Measurements from ENCODE around the gene B3GNT9. TPM values are rescaled to one million over a fixed set of nuclear protein-coding genes. Genes with fewer than 3 reads are reported as not detected.

B3GNT9 gene
- total RNA-seq, 4 donors from 2014 or later = 4.1 to 13.1 (median 8.4) TPM

DNA sequence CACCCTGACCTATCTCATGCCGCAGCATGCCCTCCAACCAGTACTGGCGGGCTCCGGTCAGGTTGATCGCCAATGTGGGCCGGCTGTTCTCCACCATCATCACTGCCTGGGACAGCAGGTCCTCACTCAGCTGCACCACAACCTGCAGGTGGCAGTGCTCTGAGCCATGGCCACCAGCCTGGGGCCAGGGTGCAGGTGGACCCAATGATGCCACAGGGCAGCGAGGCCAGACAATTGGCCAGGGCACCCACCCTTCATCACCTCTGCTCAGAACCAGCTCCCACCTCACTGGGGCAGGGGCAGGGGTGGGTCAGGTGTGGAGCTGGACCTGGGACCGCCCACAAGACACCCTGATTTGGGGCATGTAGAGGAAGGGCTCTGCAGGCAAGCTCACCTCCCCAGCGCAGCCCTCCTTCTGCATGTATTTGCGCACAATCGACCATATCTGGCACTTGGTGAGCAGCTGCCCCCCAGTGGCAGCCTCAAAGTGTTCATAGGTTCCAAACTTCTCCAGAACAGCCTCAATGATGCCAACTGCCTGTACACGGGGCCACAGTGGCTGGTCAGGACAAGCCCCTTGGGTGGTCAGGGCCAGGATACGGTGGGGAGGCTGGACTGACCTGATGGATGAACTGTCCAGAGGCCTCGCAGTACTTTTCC, 28.8 kb upstream of the B3GNT9 start:
- peaks cover 0 to 12% (median 0%) of the 10 kb centered on the region in 3 donors for H3K36me3 ChIP-seq
- no peaks in the 10 kb centered on the region for H3K9me3 ChIP-seq
- DNase-seq = no peak
- intact Hi-C loops (cut with DNase I) = no loop called here
- no peaks in the 10 kb centered on the region for H3K27me3 ChIP-seq
- no peak overlapping the region for H3K4me3 ChIP-seq
- peak in 4 of 6 experiments; percentile 9 to 34 (median 20) for TF ChIP-seq CTCF (IDR thresholded peaks at IDR 0.05)
- no peak for TF ChIP-seq POLR2A (IDR thresholded peaks at IDR 0.05)
- 59 to 60% methylated on average over 6 to 8 of the region's 13 CpGs for WGBS, 2 donors
- peak overlapping the region; percentile 74 to 90 (median 84) for H3K27ac ChIP-seq
- peaks cover 39 to 94% (median 59%) of the 10 kb centered on the region in 3 donors for H3K4me1 ChIP-seq

DNA sequence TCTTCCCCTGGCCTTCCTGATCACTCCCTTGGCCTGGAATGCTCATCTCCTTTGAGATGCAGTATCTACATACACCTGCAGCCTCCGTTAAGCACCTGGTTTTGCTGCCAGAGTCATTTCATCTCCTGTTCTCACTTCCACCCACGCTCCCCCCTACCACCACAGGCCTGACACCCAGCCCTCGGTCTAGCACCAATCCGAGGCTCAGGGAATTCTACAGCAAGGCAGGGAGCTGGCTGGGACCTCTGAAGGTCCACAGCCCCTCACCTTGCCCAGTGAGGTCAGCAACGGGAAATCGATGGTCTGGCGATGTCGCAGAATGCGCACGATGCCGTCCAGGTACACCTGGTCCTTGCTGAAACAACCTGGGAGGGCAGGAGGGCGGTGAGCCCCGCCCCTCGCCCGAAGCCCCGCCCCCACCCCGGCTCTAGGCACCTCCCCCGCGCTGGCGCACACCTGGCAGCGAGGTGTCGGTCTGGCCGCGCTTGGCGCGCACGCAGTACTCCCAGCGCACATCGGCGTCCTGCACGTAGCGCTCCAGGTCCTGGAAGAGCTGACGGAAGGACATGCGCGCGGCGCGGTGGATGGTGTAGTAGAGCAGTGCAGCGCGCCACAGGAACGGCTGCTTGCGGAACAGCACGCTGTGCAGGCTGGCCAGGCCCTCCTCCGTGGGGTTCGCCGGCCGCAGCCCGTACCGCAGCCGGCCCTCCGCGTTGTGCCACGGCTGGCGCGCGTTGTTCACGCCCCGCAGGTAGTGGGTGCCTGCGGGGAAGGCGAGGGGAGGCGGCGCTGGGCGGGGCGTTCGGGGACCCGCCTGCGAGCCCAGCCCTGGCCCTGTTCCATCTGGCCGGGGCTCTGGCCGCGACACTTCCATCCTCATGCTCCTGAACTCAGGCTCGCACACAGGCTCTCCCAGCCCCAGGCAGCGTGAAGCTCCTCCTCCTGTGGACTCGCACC, 27.2 kb upstream of the B3GNT9 start:
- no peak for DNase-seq
- TF ChIP-seq CTCF (IDR thresholded peaks at IDR 0.05) (peak in 2 of 6 experiments; percentile 20 to 28), POLR2A (IDR thresholded peaks at IDR 0.05) (peak in 2 of 4 donors; percentile 26 to 56)
- peaks cover 48 to 100% (median 65%) of the 10 kb centered on the region in 3 donors for H3K4me1 ChIP-seq
- H3K4me3 ChIP-seq = peak overlapping the region; percentile 38 to 70 (median 50)
- no peaks in the 10 kb centered on the region for H3K27me3 ChIP-seq
- intact Hi-C loops (cut with DNase I) = no loop called here
- 4 to 9% methylated on average over 3 to 11 of the region's 73 CpGs for whole genome bisulfite sequencing, 2 donors
- peak overlapping the region; percentile 74 to 90 (median 84) for H3K27ac ChIP-seq
- H3K9me3 ChIP-seq = no peaks in the 10 kb centered on the region
- peaks cover 0 to 12% (median 0%) of the 10 kb centered on the region in 3 donors for H3K36me3 ChIP-seq

GRCh38 chr16:67176662-67177061, 25.9 kb upstream of the B3GNT9 start:
- peaks cover 0 to 12% (median 0%) of the 10 kb centered on the region in 3 donors for H3K36me3 ChIP-seq
- WGBS, 2 donors = 66 to 77% methylated on average over 5 to 8 of the region's 12 CpGs
- no peaks in the 10 kb centered on the region for H3K27me3 ChIP-seq
- no peak for DNase-seq
- no peak overlapping the region for H3K27ac ChIP-seq
- no peaks in the 10 kb centered on the region for H3K9me3 ChIP-seq
- no peak overlapping the region for H3K4me3 ChIP-seq
- peaks cover 48 to 99% (median 60%) of the 10 kb centered on the region in 3 donors for H3K4me1 ChIP-seq
- intact Hi-C loops (cut with DNase I) = no loop called here
- TF ChIP-seq POLR2A (IDR thresholded peaks at IDR 0.05) (no peak), CTCF (IDR thresholded peaks at IDR 0.05) (no peak)

- Histone ChIP-seq H3K27ac (peak overlapping the region; percentile 94 to 97 (median 94)), H3K36me3 (peaks cover 0 to 12% (median 0%) of the 10 kb centered on the region in 3 donors), H3K4me1 (peaks cover 60 to 99% (median 66%) of the 10 kb centered on the region in 3 donors), H3K27me3 (peaks cover 0 to 4% (median 0%) of the 10 kb centered on the region in 4 donors), H3K9me3 (no peaks in the 10 kb centered on the region), H3K4me3 (peak overlapping the region; percentile 37 to 69 (median 51))
- whole genome bisulfite sequencing, 2 donors = 31 to 55% methylated on average over 8 to 12 of the region's 31 CpGs
- intact Hi-C loops (cut with DNase I) = no loop called here
- TF ChIP-seq CTCF (IDR thresholded peaks at IDR 0.05) (no peak), POLR2A (IDR thresholded peaks at IDR 0.05) (no peak)
- DNase-seq = no peak
Measured at GRCh38 chr16:67174706-67175231, 24.0 kb upstream of the B3GNT9 start.
